ENCODE results near the gene ZFP14.
"Not testable (repeated sequence)": the region's sequence is repeated elsewhere in the genome, so short reads cannot be mapped to it uniquely, and the experiment has no call there.

GRCh38 chr19:36309309-36309708 lies 69.7 kb downstream of the ZFP14 start:
- TF ChIP-seq, protein P1, sequence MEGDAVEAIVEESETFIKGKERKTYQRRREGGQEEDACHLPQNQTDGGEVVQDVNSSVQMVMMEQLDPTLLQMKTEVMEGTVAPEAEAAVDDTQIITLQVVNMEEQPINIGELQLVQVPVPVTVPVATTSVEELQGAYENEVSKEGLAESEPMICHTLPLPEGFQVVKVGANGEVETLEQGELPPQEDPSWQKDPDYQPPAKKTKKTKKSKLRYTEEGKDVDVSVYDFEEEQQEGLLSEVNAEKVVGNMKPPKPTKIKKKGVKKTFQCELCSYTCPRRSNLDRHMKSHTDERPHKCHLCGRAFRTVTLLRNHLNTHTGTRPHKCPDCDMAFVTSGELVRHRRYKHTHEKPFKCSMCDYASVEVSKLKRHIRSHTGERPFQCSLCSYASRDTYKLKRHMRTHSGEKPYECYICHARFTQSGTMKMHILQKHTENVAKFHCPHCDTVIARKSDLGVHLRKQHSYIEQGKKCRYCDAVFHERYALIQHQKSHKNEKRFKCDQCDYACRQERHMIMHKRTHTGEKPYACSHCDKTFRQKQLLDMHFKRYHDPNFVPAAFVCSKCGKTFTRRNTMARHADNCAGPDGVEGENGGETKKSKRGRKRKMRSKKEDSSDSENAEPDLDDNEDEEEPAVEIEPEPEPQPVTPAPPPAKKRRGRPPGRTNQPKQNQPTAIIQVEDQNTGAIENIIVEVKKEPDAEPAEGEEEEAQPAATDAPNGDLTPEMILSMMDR (IDR thresholded peaks at IDR 0.05; ENCODE audit: low read depth, low read length), result not testable (repeated sequence)
- not testable (repeated sequence) for TF ChIP-seq POLR2A (IDR thresholded peaks at IDR 0.05; ENCODE audit: extremely low read depth, insufficient read length); MAX (IDR thresholded peaks at IDR 0.05; ENCODE audit: low read depth, low read length); MYC (IDR thresholded peaks at IDR 0.05; ENCODE audit: low read depth, low read length)

All from NB4 (cell line).